Skin epidermis (tissue), 12 donors: ENCODE measurements around the gene CEACAM19.
"Not testable (repeated sequence)": the region's sequence is repeated elsewhere in the genome, so short reads cannot be mapped to it uniquely, and the experiment has no call there.

ENCODE experiments used
- H3K27ac ChIP-seq, 21 experiments: fragments of 200-600 bp; sonication (generic) in 11 of 21; one replicate each; pipeline ENCODE4 v1.5.0; 2020; ENCODE audit warnings: mild to moderate bottlenecking in 3 of 21, inconsistent platforms in 2 of 21, moderate library complexity in 2 of 21
- H3K4me3 ChIP-seq, 7 experiments: fragments of 200-600 bp; sonication (generic) in 2 of 7; one replicate each; pipeline ENCODE4 v1.5.0; 2020; ENCODE audit warnings: inconsistent platforms in 2 of 7, mild to moderate bottlenecking in 2 of 7, moderate library complexity in 1 of 7

CEACAM19 gene

DNA sequence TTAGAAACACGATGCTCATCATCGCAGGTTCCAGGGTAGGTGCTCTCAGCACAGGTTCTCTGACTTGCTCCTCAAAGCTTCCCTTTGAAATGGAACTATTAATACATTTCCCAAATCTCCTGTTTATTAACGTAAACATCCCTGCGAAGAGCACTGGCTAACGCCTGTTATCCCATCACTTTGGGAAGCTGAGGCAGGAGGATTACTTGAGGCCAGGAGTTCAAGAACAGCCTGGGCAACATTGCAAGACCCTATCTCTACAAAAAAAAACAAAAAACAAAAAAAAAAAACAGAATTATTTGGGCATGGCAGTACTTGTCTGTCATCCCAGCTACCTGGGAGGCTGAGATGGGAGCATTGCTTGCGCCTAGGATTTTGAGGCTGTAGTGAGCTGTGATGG is 46.3 kb downstream of the CEACAM19 start:
- peak overlapping the region in 4 of 21 experiments; percentile 35 to 72 (median 53) for H3K27ac ChIP-seq
- no peak overlapping the region for H3K4me3 ChIP-seq

DNA sequence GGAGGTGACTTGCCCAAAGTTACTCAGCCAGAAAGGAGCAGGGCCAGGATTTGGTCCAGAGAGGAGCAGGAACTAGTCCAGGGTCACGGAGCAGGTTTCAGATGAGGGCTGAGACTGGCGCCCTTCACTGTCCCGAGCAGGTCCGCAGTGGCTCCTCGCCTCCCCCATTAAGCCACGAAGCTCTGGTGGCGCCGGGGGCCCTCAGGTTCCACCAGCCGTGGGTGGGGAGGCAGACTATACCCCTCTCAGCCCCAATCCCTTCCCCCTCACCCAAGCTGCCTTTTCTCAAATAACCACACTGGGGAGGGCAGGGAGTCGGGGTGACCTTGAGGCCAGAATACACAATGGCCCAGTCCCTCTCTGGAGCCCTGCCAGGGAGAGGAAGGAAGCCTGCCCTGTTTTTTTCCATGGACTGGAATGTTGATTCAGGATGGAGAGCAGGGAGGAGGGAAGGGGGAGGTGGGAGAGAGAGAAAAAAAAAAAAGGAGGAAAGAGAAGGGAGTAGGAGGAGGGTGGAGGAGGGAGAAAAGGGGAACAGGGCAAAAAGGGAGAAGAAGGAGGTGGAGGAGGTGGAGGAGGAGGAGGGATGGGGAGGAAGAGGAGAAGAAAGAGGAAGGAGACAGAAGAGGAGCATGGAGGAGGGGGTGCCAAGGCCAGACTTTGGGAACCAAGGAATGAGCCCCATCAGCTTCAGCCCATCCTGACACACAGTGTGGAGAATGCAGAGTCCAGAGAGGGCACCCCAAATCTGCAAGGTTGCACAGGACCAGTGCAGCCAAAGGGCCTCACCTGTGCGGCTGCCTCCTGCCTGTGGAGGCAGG is 47.4 kb downstream of the CEACAM19 start:
- Histone ChIP-seq H3K27ac (peak overlapping the region in 12 of 21 experiments; percentile 22 to 74 (median 40)), H3K4me3 (no peak overlapping the region)

DNA sequence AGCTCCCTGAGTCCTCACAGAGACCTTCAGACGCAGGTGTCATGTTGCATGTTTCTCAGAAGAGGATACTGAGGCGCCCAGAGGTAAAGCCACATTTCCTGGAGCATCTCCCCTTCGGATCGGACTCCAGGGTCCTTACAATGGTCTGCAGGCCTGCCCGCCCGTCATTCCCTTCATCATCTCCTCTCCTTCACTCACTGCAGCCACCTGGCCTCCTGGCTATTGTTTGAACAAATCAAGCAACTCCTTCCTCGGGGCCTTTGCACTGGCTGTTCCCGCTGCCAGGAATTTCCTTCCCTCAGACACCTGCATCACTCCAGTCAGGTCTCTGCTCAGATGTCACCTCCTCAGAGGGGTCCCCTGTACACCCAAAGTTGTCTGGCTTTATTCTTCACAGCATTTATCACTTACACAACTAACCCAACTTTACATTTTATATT is 48.0 kb downstream of the CEACAM19 start:
- Histone ChIP-seq H3K27ac (peak overlapping the region in 1 of 21 experiments; percentile 72), H3K4me3 (no peak overlapping the region)

DNA sequence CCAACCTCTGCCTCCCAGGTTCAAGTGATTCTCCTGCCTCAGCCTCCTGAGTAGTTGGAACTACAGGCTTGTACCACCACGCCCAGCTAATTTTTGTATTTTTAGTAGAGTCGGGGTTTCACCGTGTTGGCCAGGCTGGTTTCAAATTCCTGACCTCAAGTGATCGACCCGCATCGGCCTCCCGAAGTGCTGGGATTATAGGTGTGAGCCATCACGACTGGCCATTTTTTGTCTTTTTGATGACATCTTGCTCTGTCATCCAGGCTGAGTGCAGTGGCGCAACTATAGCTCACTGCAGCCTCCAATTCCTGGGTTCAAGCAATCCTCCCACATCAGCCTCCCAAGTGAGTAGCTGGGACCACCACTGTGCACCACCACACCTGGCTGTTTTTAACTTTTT is 49.1 kb downstream of the CEACAM19 start:
- not testable (repeated sequence) for H3K27ac ChIP-seq, H3K4me3 ChIP-seq

DNA sequence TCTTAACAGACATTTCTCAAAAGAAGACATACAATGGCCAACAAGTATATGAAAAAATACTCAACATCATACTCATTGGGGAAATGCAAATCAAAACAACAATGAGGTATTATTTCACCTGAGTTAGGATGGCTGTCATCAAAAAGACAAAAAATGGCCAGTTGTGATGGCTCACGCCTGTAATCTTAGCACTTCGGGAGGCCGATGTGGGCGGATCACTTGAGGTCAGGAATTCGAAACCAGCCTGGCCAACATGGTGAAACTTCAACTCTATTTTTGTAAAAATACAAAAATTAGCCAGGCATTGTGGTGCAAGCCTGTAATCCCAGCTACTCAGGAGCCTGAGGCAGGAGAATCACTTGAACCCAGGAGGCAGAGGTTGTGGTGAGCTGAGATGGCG is 49.7 kb downstream of the CEACAM19 start:
- H3K27ac ChIP-seq = peak overlapping the region in 1 of 21 experiments; percentile 27
- no peak overlapping the region for H3K4me3 ChIP-seq

- H3K4me3 ChIP-seq = not testable (repeated sequence)
- peak overlapping the region in 3 of 21 experiments; percentile 21 to 59 (median 27) for H3K27ac ChIP-seq
These were observed 50.1 kb downstream of the CEACAM19 start for GRCh38 chr19:44721369-44721768.

- H3K27ac ChIP-seq = peak overlapping the region in 13 of 21 experiments; percentile 7 to 59 (median 21)
- no peak overlapping the region for H3K4me3 ChIP-seq
These were observed 51.1 kb downstream of the CEACAM19 start for GRCh38 chr19:44722131-44723121.

DNA sequence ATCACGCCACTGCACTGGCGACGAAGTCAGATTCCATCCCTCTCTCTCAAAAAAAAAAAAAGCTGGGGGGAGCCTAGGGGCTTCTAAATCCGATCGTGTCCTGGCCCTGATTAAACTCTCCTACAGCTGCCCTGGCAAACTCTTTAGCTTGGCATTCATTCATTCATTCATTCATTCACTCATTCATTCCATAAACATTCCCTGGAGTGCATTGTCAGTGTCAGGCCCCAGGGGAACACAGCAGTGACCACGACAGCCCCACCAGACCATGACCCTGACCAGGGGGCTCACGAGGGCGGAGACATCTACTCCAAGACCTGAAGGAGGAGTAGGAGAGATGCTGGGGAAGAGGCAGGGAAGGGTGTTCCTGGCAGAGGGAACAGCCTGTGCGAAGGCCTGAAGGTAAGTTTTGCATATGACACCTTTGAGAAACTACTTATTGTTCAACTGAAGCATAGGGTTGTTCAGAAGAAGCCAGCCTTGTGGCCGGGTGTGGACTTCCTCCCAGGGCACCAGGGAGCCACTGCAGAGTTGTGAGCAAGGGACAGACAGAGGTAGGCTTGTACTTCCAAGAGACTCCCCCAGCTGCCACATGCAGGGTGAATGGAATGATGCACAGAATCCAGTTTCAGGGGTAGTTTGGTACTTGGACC is 52.1 kb downstream of the CEACAM19 start:
- H3K27ac ChIP-seq = peak overlapping the region in 6 of 21 experiments; percentile 2 to 40 (median 24)
- no peak overlapping the region for H3K4me3 ChIP-seq

- H3K4me3 ChIP-seq = no peak overlapping the region
- peak overlapping the region in 12 of 21 experiments; percentile 1 to 67 (median 26) for H3K27ac ChIP-seq
These were observed 52.7 kb downstream of the CEACAM19 start for GRCh38 chr19:44723952-44724319.

DNA sequence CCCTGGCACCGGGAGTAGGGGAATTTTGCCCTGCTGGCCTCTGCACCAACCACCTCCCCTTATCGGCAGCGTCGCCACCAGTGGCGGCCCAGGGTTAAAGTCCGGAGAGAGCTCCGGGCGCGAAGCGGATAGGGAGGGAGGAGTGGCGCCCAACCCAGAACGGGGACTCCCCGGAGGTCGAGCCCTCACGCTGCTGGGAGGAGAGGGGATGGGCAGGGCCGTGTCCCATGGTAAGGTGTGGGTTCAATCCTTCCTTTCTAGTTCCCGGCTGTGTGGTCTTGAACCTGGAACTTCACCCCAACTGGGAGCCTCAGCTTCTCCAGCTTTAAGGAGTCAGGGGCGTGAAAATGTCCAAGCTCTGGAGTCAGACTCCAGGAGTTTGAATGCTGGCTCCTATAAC is 54.0 kb downstream of the CEACAM19 start:
- peak overlapping the region in 7 of 21 experiments; percentile 7 to 56 (median 36) for H3K27ac ChIP-seq
- H3K4me3 ChIP-seq = no peak overlapping the region

- no peak overlapping the region for H3K4me3 ChIP-seq
These were observed 54.4 kb downstream of the CEACAM19 start for GRCh38 chr19:44725684-44726083.

GRCh38 chr19:44726465-44726864 is 55.2 kb downstream of the CEACAM19 start:
- no peak overlapping the region for H3K27ac ChIP-seq
- H3K4me3 ChIP-seq = no peak overlapping the region

More at GRCh38 chr19:44725684-44726083, 54.4 kb downstream of the CEACAM19 start:
- H3K27ac ChIP-seq = peak overlapping the region in 5 of 21 experiments; percentile 7 to 56 (median 36)

DNA sequence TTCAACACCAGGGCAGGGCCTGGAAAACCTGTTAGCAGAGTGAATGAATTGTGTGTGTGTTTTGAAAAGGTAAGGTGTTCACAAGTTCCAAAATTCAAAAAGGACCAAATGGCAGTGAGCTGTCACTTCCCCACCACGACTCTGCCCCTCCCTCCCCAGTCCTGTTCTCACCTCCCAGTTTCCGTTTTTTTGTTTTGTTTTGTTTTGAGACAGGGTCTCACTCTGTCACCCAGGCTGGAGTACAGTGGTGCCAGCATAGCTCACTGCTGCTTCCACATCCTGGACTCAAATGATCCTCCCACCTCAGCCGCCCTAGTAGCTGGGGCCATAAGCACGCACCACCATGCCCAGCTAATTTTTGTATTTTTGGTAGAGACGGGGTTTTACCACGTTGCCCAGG is 56.9 kb downstream of the CEACAM19 start:
- Histone ChIP-seq H3K4me3 (no peak overlapping the region), H3K27ac (peak overlapping the region in 2 of 21 experiments; percentile 3 to 28)

- Histone ChIP-seq H3K4me3 (no peak overlapping the region), H3K27ac (no peak overlapping the region)
These were observed 58.3 kb downstream of the CEACAM19 start for GRCh38 chr19:44729516-44730033.

GRCh38 chr19:44731081-44731480 is 59.8 kb downstream of the CEACAM19 start:
- no peak overlapping the region for H3K27ac ChIP-seq
- no peak overlapping the region for H3K4me3 ChIP-seq

DNA sequence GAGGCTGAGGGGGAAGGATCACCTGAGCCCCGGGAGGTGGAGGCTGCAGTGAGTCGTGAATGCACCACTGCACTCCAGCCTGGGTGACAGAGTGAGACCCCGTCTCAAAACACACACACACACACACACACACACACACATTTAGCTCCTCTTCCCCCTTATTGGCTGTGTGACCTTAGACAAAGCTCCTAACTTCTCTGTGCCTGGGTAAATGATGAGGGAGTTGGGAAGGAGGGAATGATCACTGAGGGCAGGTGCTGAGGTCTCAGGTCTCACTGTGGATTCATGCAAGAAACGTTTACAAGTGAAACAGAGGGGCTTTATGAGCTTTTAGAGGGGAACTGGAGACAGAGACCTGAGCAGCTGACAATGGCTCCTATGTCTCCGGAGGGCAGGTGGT is 60.3 kb downstream of the CEACAM19 start:
- Histone ChIP-seq H3K27ac (no peak overlapping the region), H3K4me3 (no peak overlapping the region)

DNA sequence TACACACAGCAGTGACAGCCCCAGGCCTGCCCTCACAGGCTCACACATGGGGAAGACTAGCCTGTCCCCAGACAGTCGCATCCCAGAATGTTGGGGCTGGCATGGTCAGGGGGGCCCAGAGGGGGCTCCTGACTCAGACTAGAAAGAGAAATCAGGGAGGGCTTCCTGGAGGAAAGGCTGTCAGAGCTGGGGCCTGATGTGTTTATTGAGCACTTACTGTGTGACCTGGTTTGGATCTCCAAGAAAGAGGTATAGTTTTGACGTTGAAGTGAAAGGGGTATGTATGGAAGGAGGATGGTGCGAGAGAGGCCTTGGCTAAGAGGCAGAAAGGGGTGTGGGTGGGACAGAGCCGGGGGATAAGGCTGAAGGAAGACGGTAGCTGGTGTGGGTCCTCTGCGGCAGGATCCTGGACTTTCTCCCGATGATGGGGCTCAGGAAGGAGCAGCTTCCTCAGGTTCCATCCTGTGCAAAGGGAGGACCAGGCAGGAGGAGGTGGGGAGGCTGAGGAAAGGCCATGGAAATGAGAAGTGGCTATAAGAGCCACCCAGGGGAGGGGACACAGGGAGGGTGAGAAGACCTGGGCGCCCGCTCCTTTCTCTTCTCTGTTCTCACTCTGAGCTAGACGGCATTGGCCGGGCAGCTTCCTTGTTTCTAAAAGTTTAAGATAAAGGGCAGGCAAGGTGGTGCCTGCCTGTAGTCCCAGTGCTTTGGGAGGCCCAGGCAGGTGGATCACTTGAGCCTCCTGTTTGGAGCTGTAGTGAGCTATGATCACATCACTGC is 61.1 kb downstream of the CEACAM19 start:
- H3K27ac ChIP-seq = no peak overlapping the region
- no peak overlapping the region for H3K4me3 ChIP-seq
